ENCODE results near the gene EHMT1. TPM values are rescaled to one million over a fixed set of nuclear protein-coding genes. Genes with fewer than 3 reads are reported as not detected.

The EHMT1 gene
- total and polyA plus RNA-seq, 2 donors (not counting 1 experiment from before 2014, with no cell fraction given) = 101 to 394 TPM

DNA sequence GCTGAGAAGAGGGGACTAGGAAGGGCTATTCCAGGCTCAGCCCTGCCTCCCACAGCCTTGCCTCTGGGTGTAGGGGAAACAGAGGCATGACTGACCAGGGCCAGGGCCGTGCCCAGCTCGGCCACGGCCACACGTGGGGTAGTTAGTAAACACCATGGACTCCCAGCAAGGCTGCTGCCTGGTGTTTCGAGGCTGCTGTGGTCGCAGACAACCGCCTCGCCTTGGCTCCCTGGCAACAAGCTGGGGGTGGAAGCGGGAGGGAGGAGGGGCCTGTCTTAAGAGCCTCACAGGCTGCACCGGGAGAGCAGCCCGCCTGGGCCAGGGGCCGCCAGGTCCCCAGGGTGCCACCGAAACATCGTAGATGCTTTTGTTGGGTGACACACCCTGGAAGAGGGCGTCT lies 168.6 kb downstream of the EHMT1 start:
- 96% methylated on average over 14 of the region's 15 CpGs for WGBS (ENCODE audit: insufficient coverage)
- ChIA-PET POLR2A (interaction anchor here (1.0 kb wide), 1 partner anchor 10 kb away, joined by 3 read pairs; no protein-coding TSS in a partner anchor), CTCF (no interaction called here)
- Histone ChIP-seq H3K27ac (ENCODE audit: low read length in 2 of 2) (no peak overlapping the region), H3K79me2 (ENCODE audit: control insufficient read depth, insufficient read depth, low read length) (peaks cover 41% of the 10 kb centered on the region), H2AFZ (ENCODE audit: insufficient read depth, low read depth, low read length, poor library complexity, severe bottlenecking) (no peak overlapping the region), H3K4me2 (replicated peaks; ENCODE audit: low read depth, low read length, poor library complexity, severe bottlenecking) (no peak overlapping the region), H3K9ac (ENCODE audit: low read length) (no peak overlapping the region), H3K4me1 (ENCODE audit: control insufficient read depth in 2 of 2, insufficient read depth in 2 of 2, low read length in 2 of 2) (peaks cover 0 to 3% of the 10 kb centered on the region in 2 donors), H3K4me3 (ENCODE audit: control extremely low read depth in 1 of 5, extremely low read depth in 1 of 5, insufficient read depth in 1 of 5, low read depth in 2 of 5, low read length in 4 of 5) (no peak overlapping the region), H3K27me3 (replicated peaks in 1 of 4; ENCODE audit: control extremely low read depth in 1 of 4, control insufficient read depth in 3 of 4, insufficient read depth in 4 of 4, low read length in 3 of 4) (no peaks in the 10 kb centered on the region), H3K36me3 (replicated peaks in 1 of 2; ENCODE audit: control extremely low read depth in 1 of 2, control insufficient read depth in 1 of 2, extremely low read depth in 1 of 2, insufficient read depth in 2 of 2, low read length in 1 of 2) (peaks cover 6 to 78% of the 10 kb centered on the region in 2 experiments), H4K20me1 (ENCODE audit: control insufficient read depth, insufficient read depth, low read length, poor library complexity, severe bottlenecking) (peaks cover 33% of the 10 kb centered on the region), H3K9me3 (ENCODE audit: control extremely low read depth in 1 of 3, control insufficient read depth in 2 of 3, insufficient read depth in 1 of 3, low read length in 2 of 3) (peaks cover 0 to 11% (median 0%) of the 10 kb centered on the region in 3 donors)
- H3K4me3 Mint-ChIP-seq = no peak overlapping the region
- intact Hi-C loops (cut with micrococcal nuclease) = no loop called here
- H3K4me1 Mint-ChIP-seq = peaks cover 10% of the 10 kb centered on the region
- DNase-seq (no peak), ATAC-seq (ENCODE audit: low read depth) (no peak)
- no peaks in the 10 kb centered on the region for H3K27me3 Mint-ChIP-seq
- TF ChIP-seq EZH2 (IDR thresholded peaks at IDR 0.05; ENCODE audit: borderline replicate concordance, insufficient read depth, low read depth, low read length, poor library complexity, severe bottlenecking) = no peak
- TF ChIP-seq, protein P1, sequence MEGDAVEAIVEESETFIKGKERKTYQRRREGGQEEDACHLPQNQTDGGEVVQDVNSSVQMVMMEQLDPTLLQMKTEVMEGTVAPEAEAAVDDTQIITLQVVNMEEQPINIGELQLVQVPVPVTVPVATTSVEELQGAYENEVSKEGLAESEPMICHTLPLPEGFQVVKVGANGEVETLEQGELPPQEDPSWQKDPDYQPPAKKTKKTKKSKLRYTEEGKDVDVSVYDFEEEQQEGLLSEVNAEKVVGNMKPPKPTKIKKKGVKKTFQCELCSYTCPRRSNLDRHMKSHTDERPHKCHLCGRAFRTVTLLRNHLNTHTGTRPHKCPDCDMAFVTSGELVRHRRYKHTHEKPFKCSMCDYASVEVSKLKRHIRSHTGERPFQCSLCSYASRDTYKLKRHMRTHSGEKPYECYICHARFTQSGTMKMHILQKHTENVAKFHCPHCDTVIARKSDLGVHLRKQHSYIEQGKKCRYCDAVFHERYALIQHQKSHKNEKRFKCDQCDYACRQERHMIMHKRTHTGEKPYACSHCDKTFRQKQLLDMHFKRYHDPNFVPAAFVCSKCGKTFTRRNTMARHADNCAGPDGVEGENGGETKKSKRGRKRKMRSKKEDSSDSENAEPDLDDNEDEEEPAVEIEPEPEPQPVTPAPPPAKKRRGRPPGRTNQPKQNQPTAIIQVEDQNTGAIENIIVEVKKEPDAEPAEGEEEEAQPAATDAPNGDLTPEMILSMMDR (IDR thresholded peaks at IDR 0.05) = no peak
- H3K9me3 Mint-ChIP-seq (ENCODE audit: insufficient read depth) = no peaks in the 10 kb centered on the region
- no peak overlapping the region for H3K27ac Mint-ChIP-seq

DNA sequence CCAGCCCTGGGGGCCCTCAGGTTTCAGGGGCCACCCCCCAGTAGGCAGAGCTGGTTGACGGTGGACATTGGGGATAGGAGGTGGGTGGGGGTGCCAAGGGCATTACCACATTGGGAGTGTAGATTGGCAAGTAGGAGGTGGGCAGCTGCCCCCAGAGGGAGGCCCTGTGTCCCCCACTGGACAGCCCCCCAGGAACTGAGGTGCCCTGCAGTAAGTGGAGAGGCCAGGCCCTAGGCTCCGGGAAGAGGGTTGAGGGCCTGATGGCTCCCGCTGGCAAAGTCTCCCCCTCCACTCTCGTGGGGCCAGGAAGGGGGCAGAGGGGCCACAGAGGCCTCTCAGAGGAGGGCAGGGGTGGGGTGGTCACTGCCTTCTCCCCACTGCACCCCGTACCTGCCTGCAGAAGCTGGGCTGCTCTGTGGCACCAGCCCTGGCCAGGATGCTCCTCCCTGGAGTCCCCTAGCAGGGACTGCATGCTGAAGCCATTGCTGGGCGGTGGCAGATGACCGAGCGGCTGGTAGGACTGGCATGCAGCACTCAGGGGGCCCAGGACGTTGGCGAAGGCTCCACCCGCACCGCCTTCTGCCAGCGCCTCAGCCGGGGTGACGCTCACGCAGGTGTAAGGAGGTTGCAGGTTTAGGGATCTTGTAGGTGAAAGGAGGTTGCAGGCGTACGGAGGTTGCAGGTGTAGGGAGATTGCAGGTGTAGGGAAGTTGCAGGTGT lies 169.1 kb downstream of the EHMT1 start:
- Mint-ChIP-seq H3K4me1 (peaks cover 10% of the 10 kb centered on the region), H3K4me3 (no peak overlapping the region), H3K27ac (peak overlapping the region; percentile 77), H3K27me3 (no peaks in the 10 kb centered on the region), H3K9me3 (ENCODE audit: insufficient read depth) (no peaks in the 10 kb centered on the region)
- ChIA-PET CTCF (no interaction called here), POLR2A (interaction anchor here (1.0 kb wide), 1 partner anchor 10 kb away, joined by 3 read pairs; no protein-coding TSS in a partner anchor)
- no peak overlapping the region for H3K4me2 ChIP-seq (replicated peaks; ENCODE audit: low read depth, low read length, poor library complexity, severe bottlenecking)
- peaks cover 33% of the 10 kb centered on the region for H4K20me1 ChIP-seq (ENCODE audit: control insufficient read depth, insufficient read depth, low read length, poor library complexity, severe bottlenecking)
- peaks cover 0 to 3% of the 10 kb centered on the region in 2 donors for H3K4me1 ChIP-seq (ENCODE audit: control insufficient read depth in 2 of 2, insufficient read depth in 2 of 2, low read length in 2 of 2)
- TF ChIP-seq, protein P1 (IDR thresholded peaks at IDR 0.05) = no peak
- TF ChIP-seq EZH2 (IDR thresholded peaks at IDR 0.05; ENCODE audit: borderline replicate concordance, insufficient read depth, low read depth, low read length, poor library complexity, severe bottlenecking) = no peak
- no peak for ATAC-seq (ENCODE audit: low read depth)
- no peak overlapping the region for H3K27ac ChIP-seq (ENCODE audit: low read length in 2 of 2)
- no peaks in the 10 kb centered on the region for H3K27me3 ChIP-seq (replicated peaks in 1 of 4; ENCODE audit: control extremely low read depth in 1 of 4, control insufficient read depth in 3 of 4, insufficient read depth in 4 of 4, low read length in 3 of 4)
- peaks cover 6 to 75% of the 10 kb centered on the region in 2 experiments for H3K36me3 ChIP-seq (replicated peaks in 1 of 2; ENCODE audit: control extremely low read depth in 1 of 2, control insufficient read depth in 1 of 2, extremely low read depth in 1 of 2, insufficient read depth in 2 of 2, low read length in 1 of 2)
- H3K9me3 ChIP-seq (ENCODE audit: control extremely low read depth in 1 of 3, control insufficient read depth in 2 of 3, insufficient read depth in 1 of 3, low read length in 2 of 3) = peaks cover 0 to 11% (median 0%) of the 10 kb centered on the region in 3 donors
- 92% methylated on average over 16 of the region's 18 CpGs for WGBS (ENCODE audit: insufficient coverage)
- no peak overlapping the region for H3K4me3 ChIP-seq (ENCODE audit: control extremely low read depth in 1 of 5, extremely low read depth in 1 of 5, insufficient read depth in 1 of 5, low read depth in 2 of 5, low read length in 4 of 5)
- peaks cover 36% of the 10 kb centered on the region for H3K79me2 ChIP-seq (ENCODE audit: control insufficient read depth, insufficient read depth, low read length)
- no peak overlapping the region for H2AFZ ChIP-seq (ENCODE audit: insufficient read depth, low read depth, low read length, poor library complexity, severe bottlenecking)
- intact Hi-C loops (cut with micrococcal nuclease) = no loop called here
- H3K9ac ChIP-seq (ENCODE audit: low read length) = no peak overlapping the region
- no peak for DNase-seq
